Measurements from ENCODE around the gene PRDM11.
A peak's percentile ranks its signal among the peaks of the same experiment; 100 is the strongest.

The PRDM11 gene

DNA sequence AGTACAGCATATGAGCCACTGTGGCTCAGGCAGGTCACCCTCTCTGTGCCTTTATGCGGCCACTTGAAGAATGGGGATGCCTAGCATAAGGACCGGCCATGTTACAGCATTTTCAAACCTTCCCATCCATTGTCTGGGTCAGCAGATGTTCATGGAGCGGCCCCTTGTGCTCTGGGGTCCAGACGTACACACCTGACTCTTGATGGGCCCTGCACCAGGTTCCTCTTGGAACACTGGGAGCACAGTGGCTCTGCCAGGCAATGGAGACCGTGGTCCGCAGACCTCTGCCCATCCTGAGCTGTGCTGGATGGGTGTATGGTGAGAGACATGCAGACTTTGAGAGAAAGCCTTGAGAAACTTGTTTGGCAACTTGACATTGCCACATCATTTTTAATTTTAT is 9.8 kb downstream of the PRDM11 start:
- Histone ChIP-seq H3K9ac (ENCODE audit: low read length in 5 of 5) (peak overlapping the region in 1 of 5 donors; percentile 8), H3K27ac (ENCODE audit: low read depth, low read length) (no peak overlapping the region), H3K9me3 (ENCODE audit: control insufficient read depth in 5 of 5, low read length in 5 of 5) (no peaks in the 10 kb centered on the region), H3K36me3 (ENCODE audit: control insufficient read depth in 5 of 5, insufficient read depth in 5 of 5, low read length in 5 of 5) (no peaks in the 10 kb centered on the region), H3K4me3 (ENCODE audit: low read depth in 1 of 5, low read length in 5 of 5) (no peak overlapping the region), H3K27me3 (ENCODE audit: control insufficient read depth in 5 of 5, insufficient read depth in 4 of 5, low read length in 5 of 5) (no peaks in the 10 kb centered on the region), H3K4me1 (ENCODE audit: control insufficient read depth in 5 of 5, insufficient read depth in 5 of 5, low read length in 5 of 5) (peaks cover 7 to 31% (median 25%) of the 10 kb centered on the region in 5 donors)

DNA sequence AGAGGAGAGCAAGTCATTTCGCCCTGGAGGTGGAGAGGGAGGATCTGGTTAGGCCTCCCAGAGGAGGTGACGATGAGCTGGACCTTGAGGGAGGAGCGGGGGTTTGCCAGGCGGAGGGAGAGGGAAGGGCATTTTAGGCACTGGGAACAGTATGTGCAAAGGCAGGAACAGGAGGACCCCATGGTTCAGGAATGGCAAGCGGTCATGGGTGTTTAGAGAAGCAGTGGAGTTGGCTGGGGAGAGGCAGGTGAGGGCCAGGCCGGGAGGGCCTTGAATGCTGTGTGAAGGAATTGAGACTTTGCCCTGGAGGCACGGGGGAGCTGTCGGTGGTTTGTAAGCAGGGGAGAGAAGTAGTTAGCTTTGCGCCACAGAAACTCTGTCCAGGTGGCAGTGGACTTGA is 10.3 kb downstream of the PRDM11 start:
- H3K4me1 ChIP-seq (ENCODE audit: control insufficient read depth in 5 of 5, insufficient read depth in 5 of 5, low read length in 5 of 5), result peaks cover 7 to 36% (median 30%) of the 10 kb centered on the region in 5 donors
- H3K36me3 ChIP-seq (ENCODE audit: control insufficient read depth in 5 of 5, insufficient read depth in 5 of 5, low read length in 5 of 5), result no peaks in the 10 kb centered on the region
- no peak overlapping the region for H3K4me3 ChIP-seq (ENCODE audit: low read depth in 1 of 5, low read length in 5 of 5)
- H3K9me3 ChIP-seq (ENCODE audit: control insufficient read depth in 5 of 5, low read length in 5 of 5), result no peaks in the 10 kb centered on the region
- no peak overlapping the region for H3K27ac ChIP-seq (ENCODE audit: low read depth, low read length)
- no peak overlapping the region for H3K9ac ChIP-seq (ENCODE audit: low read length in 5 of 5)
- no peaks in the 10 kb centered on the region for H3K27me3 ChIP-seq (ENCODE audit: control insufficient read depth in 5 of 5, insufficient read depth in 4 of 5, low read length in 5 of 5)

DNA sequence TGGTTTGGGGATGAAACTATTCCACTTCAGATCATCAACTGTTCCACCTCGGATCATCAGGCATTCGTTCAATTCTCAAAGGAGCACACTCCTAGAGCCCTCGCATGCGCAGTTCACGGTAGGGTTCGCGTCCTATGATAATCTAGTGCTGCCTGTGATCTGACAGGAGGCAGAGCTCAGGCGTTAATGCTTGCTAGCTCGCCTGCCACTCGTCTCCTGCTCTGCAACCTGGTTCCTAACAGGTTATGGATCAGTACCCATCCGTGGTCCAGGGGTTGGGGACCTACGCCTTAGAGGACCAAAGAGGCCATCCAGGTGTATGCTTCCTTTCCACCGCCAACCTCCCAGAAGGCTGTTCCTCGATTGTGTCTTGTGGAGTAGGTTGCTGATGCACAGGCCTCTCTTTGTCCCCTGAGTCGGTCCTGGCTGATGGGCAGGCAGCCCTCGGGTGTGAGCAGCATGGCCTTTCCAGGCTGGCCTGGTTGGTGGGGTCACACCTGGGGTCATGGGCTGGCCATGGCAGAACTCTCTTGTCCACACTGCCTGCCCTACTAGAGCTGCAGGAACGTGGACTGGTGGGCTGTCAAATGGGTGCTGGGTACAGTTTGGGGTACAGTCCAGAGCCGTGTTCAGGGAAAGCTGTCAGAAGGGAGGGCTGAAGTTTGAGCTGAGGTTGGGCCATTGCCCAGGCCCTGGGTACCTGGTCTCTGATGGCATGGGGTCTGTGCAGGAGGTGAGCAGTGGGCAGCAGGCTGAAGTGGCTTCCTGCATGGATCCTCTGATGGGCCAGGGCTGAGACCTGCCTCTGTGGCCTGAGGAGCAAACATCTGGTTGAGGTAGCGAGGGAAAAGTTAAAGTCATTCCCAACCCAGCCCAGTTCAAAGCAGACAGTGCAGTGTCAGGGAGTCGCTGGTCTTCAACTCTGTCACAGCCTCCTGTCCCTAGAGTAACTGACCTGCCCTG is 11.1 kb downstream of the PRDM11 start:
- Histone ChIP-seq H3K36me3 (ENCODE audit: control insufficient read depth in 5 of 5, insufficient read depth in 5 of 5, low read length in 5 of 5) (no peaks in the 10 kb centered on the region), H3K9me3 (ENCODE audit: control insufficient read depth in 5 of 5, low read length in 5 of 5) (no peaks in the 10 kb centered on the region), H3K27me3 (ENCODE audit: control insufficient read depth in 5 of 5, insufficient read depth in 4 of 5, low read length in 5 of 5) (no peaks in the 10 kb centered on the region), H3K4me3 (ENCODE audit: low read depth in 1 of 5, low read length in 5 of 5) (no peak overlapping the region), H3K27ac (ENCODE audit: low read depth, low read length) (no peak overlapping the region), H3K9ac (ENCODE audit: low read length in 5 of 5) (peak overlapping the region in 4 of 5 donors; percentile 10 to 31 (median 21)), H3K4me1 (ENCODE audit: control insufficient read depth in 5 of 5, insufficient read depth in 5 of 5, low read length in 5 of 5) (peaks cover 8 to 40% (median 36%) of the 10 kb centered on the region in 5 donors)

DNA sequence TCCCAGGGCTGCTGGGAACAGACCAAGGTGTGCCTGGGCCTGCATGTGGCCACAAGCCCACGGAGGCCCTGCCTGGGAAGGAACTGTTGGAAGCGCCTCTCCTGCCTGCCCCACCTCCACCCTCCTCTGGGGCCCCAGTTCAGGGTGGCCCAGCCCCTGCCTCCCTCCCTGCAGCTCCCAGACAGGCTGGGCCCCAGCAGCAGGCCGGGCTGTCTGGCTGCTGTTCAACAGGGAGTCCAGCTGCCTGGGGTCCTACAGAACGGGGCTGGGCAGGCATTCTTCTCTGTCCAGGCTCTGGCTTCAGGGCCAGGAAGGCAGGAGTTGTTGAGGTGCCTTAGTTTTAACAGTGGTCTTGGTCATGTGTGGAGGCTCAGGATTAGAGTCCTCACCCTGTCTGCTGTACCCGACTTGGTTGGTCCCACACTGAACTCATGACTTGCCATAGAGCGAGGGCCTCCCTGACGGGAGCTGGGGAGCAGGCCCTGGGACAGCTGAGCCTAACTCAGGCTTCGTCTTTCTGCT is 11.8 kb downstream of the PRDM11 start:
- Histone ChIP-seq H3K9ac (ENCODE audit: low read length in 5 of 5) (peak overlapping the region in 4 of 5 donors; percentile 10 to 51 (median 24)), H3K36me3 (ENCODE audit: control insufficient read depth in 5 of 5, insufficient read depth in 5 of 5, low read length in 5 of 5) (no peaks in the 10 kb centered on the region), H3K4me1 (ENCODE audit: control insufficient read depth in 5 of 5, insufficient read depth in 5 of 5, low read length in 5 of 5) (peaks cover 8 to 40% (median 36%) of the 10 kb centered on the region in 5 donors), H3K27me3 (ENCODE audit: control insufficient read depth in 5 of 5, insufficient read depth in 4 of 5, low read length in 5 of 5) (no peaks in the 10 kb centered on the region), H3K27ac (ENCODE audit: low read depth, low read length) (no peak overlapping the region), H3K4me3 (ENCODE audit: low read depth in 1 of 5, low read length in 5 of 5) (no peak overlapping the region), H3K9me3 (ENCODE audit: control insufficient read depth in 5 of 5, low read length in 5 of 5) (no peaks in the 10 kb centered on the region)

GRCh38 chr11:45158891-45159605 is 12.6 kb downstream of the PRDM11 start:
- H3K27me3 ChIP-seq (ENCODE audit: control insufficient read depth in 5 of 5, insufficient read depth in 4 of 5, low read length in 5 of 5), result no peaks in the 10 kb centered on the region
- H3K9me3 ChIP-seq (ENCODE audit: control insufficient read depth in 5 of 5, low read length in 5 of 5), result no peaks in the 10 kb centered on the region
- no peak overlapping the region for H3K27ac ChIP-seq (ENCODE audit: low read depth, low read length)
- H3K4me1 ChIP-seq (ENCODE audit: control insufficient read depth in 5 of 5, insufficient read depth in 5 of 5, low read length in 5 of 5), result peaks cover 8 to 42% (median 36%) of the 10 kb centered on the region in 5 donors
- H3K36me3 ChIP-seq (ENCODE audit: control insufficient read depth in 5 of 5, insufficient read depth in 5 of 5, low read length in 5 of 5), result no peaks in the 10 kb centered on the region
- peak overlapping the region in 2 of 5 donors; percentile 4 to 51 for H3K9ac ChIP-seq (ENCODE audit: low read length in 5 of 5)
- no peak overlapping the region for H3K4me3 ChIP-seq (ENCODE audit: low read depth in 1 of 5, low read length in 5 of 5)

DNA sequence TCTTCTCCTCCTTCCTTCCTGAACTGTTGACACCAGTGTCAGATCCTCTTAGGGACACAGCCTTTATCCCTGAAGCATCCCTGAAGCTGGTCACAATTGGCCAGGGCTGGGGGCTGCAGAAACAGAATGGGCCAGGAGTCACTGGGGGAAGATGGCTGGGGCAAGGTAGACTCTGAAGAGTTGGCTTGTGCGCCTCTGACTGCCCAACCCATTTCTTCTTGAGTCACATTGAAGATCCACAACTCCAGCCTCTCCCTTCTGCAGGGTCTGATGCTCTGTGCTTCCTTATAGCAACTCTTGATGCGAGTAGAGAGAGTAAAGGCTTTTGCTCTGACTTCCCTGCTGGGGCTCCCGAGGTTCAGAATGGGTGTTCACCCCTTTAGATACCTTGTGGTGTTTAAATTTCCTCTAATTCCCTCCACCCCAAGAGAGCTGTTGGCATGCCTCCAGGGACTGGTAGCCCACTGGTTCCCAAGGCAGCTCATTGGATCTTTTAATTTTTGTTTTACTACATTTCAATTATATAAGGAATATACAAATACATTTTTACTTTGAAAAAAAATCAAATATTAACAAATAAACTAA is 13.4 kb downstream of the PRDM11 start:
- no peaks in the 10 kb centered on the region for H3K9me3 ChIP-seq (ENCODE audit: control insufficient read depth in 5 of 5, low read length in 5 of 5)
- H3K27ac ChIP-seq (ENCODE audit: low read depth, low read length), result no peak overlapping the region
- H3K27me3 ChIP-seq (ENCODE audit: control insufficient read depth in 5 of 5, insufficient read depth in 4 of 5, low read length in 5 of 5), result no peaks in the 10 kb centered on the region
- no peak overlapping the region for H3K9ac ChIP-seq (ENCODE audit: low read length in 5 of 5)
- H3K36me3 ChIP-seq (ENCODE audit: control insufficient read depth in 5 of 5, insufficient read depth in 5 of 5, low read length in 5 of 5), result no peaks in the 10 kb centered on the region
- peaks cover 8 to 42% (median 33%) of the 10 kb centered on the region in 5 donors for H3K4me1 ChIP-seq (ENCODE audit: control insufficient read depth in 5 of 5, insufficient read depth in 5 of 5, low read length in 5 of 5)
- no peak overlapping the region for H3K4me3 ChIP-seq (ENCODE audit: low read depth in 1 of 5, low read length in 5 of 5)

DNA sequence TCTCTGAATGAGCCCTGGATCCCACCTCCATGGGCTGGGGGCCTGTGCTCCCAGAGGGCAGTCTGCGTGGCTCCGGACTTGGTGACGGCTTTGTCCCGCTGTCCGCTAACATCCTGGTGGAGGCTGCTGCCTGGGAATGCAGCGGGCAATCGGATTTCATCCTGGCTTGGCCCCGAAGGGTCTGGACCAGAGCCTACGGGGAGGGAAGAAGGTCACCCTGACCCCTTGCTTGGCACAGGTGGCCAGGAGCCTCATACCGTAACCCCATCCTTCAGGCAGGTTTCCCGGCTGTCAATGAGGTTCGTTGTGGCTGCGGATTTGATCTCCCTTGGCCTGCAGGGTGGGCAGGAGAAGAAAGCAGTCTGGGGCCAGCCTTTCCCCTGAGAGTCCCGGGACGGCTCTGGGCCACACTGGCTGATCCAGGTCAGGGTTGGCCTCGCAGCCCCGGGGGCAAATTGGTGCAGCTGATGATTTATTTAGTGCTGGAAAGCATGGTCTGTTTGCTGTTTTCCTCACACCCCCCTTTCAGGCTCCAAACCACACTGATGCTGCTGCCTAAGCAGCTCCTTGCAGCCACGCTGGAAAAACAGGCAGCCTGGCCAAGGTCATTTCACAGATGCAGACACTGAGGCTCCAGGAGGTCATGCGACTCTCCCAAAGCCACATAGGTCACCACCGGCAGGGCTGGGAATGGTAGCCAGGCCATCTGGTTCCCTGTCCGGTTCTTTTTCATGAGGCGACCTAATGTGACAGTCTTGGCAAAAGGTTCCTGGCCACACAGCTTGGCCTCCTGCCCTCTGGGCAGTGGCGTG is 15.0 kb downstream of the PRDM11 start:
- Histone ChIP-seq H3K9ac (ENCODE audit: low read length in 5 of 5) (peak overlapping the region in 2 of 5 donors; percentile 6 to 48), H3K4me3 (ENCODE audit: low read depth in 1 of 5, low read length in 5 of 5) (no peak overlapping the region), H3K27ac (ENCODE audit: low read depth, low read length) (no peak overlapping the region), H3K4me1 (ENCODE audit: control insufficient read depth in 5 of 5, insufficient read depth in 5 of 5, low read length in 5 of 5) (peaks cover 8 to 36% (median 32%) of the 10 kb centered on the region in 5 donors), H3K9me3 (ENCODE audit: control insufficient read depth in 5 of 5, low read length in 5 of 5) (no peaks in the 10 kb centered on the region), H3K36me3 (ENCODE audit: control insufficient read depth in 5 of 5, insufficient read depth in 5 of 5, low read length in 5 of 5) (no peaks in the 10 kb centered on the region), H3K27me3 (ENCODE audit: control insufficient read depth in 5 of 5, insufficient read depth in 4 of 5, low read length in 5 of 5) (no peaks in the 10 kb centered on the region)

DNA sequence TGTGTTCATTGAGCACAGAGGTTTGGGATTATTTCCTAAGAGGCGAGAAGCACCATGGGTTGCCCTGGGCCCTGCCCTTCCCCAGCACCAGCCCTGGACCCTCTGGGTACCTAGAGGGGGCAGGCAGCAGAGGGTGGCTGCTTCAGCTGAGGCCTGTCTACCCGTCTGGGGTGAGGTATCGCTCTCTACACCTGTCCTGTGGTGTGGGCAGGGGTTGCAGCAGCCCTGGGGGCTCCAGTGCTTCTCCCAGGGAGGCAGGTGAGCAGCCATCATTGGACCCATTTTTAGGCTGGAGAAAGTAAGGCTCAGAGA is 15.6 kb downstream of the PRDM11 start:
- Histone ChIP-seq H3K9ac (ENCODE audit: low read length in 5 of 5) (no peak overlapping the region), H3K27ac (ENCODE audit: low read depth, low read length) (no peak overlapping the region), H3K27me3 (ENCODE audit: control insufficient read depth in 5 of 5, insufficient read depth in 4 of 5, low read length in 5 of 5) (no peaks in the 10 kb centered on the region), H3K36me3 (ENCODE audit: control insufficient read depth in 5 of 5, insufficient read depth in 5 of 5, low read length in 5 of 5) (no peaks in the 10 kb centered on the region), H3K4me3 (ENCODE audit: low read depth in 1 of 5, low read length in 5 of 5) (no peak overlapping the region), H3K9me3 (ENCODE audit: control insufficient read depth in 5 of 5, low read length in 5 of 5) (no peaks in the 10 kb centered on the region), H3K4me1 (ENCODE audit: control insufficient read depth in 5 of 5, insufficient read depth in 5 of 5, low read length in 5 of 5) (peaks cover 8 to 36% (median 32%) of the 10 kb centered on the region in 5 donors)
